HG03045 (cell line): Measurements from ENCODE around the gene CNST.

ENCODE experiments used
- ATAC-seq: cut with Tn5 transposase; IDR thresholded peaks from one replicate; pipeline ENCODE4 v1.9.1; 2021; ENCODE audit warnings: mild to moderate bottlenecking, moderate library complexity; ENCODE audit not compliant: unreplicated experiment

The CNST gene

GRCh38 chr1:246566128-246566812 lies at the start of gene CNST, which contains the start of gene TFB2M:
CNST (plus strand) TSS chr1:246566456; CDS start chr1:246591563, 25,107 bp downstream.
TFB2M (minus strand) TSS chr1:246566261; CDS start chr1:246566138, 123 bp downstream.
- peak; percentile 95 for ATAC-seq

- ATAC-seq, result no peak
These were observed 48.9 kb upstream of the CNST start for GRCh38 chr1:246517391-246517790.

- ATAC-seq, result no peak
These were observed 47.6 kb upstream of the CNST start for GRCh38 chr1:246518456-246519205.

GRCh38 chr1:246519514-246519913 lies 46.7 kb upstream of the CNST start:
- ATAC-seq, result no peak

GRCh38 chr1:246526380-246526779 lies 39.9 kb upstream of the CNST start:
- no peak for ATAC-seq

- ATAC-seq, result no peak
These were observed 39.3 kb upstream of the CNST start for GRCh38 chr1:246526915-246527314.

GRCh38 chr1:246527402-246528088 lies 38.7 kb upstream of the CNST start:
- ATAC-seq, result no peak

GRCh38 chr1:246528933-246529731 lies 37.1 kb upstream of the CNST start:
- ATAC-seq, result no peak

- ATAC-seq, result no peak
These were observed 35.8 kb upstream of the CNST start for GRCh38 chr1:246530482-246530881.

GRCh38 chr1:246532519-246532918 lies 33.7 kb upstream of the CNST start:
- no peak for ATAC-seq

- no peak for ATAC-seq
These were observed 32.8 kb upstream of the CNST start for GRCh38 chr1:246533371-246533905.

GRCh38 chr1:246534114-246534513 lies 32.1 kb upstream of the CNST start:
- no peak for ATAC-seq

- no peak for ATAC-seq
These were observed 28.8 kb upstream of the CNST start for GRCh38 chr1:246537441-246537840.

- ATAC-seq, result no peak
These were observed 28.4 kb upstream of the CNST start for GRCh38 chr1:246537887-246538286.

- ATAC-seq, result no peak
These were observed 25.3 kb upstream of the CNST start for GRCh38 chr1:246540738-246541491.

GRCh38 chr1:246544001-246544400 lies 22.3 kb upstream of the CNST start:
- ATAC-seq, result no peak

GRCh38 chr1:246549665-246550064 lies 16.6 kb upstream of the CNST start:
- no peak for ATAC-seq

GRCh38 chr1:246550402-246550801 lies 15.9 kb upstream of the CNST start:
- no peak for ATAC-seq

GRCh38 chr1:246552110-246552509 lies 14.1 kb upstream of the CNST start:
- no peak for ATAC-seq

GRCh38 chr1:246554201-246554600 lies 12.1 kb upstream of the CNST start:
- ATAC-seq, result no peak
